ENCODE results near the gene CD52.

DNA sequence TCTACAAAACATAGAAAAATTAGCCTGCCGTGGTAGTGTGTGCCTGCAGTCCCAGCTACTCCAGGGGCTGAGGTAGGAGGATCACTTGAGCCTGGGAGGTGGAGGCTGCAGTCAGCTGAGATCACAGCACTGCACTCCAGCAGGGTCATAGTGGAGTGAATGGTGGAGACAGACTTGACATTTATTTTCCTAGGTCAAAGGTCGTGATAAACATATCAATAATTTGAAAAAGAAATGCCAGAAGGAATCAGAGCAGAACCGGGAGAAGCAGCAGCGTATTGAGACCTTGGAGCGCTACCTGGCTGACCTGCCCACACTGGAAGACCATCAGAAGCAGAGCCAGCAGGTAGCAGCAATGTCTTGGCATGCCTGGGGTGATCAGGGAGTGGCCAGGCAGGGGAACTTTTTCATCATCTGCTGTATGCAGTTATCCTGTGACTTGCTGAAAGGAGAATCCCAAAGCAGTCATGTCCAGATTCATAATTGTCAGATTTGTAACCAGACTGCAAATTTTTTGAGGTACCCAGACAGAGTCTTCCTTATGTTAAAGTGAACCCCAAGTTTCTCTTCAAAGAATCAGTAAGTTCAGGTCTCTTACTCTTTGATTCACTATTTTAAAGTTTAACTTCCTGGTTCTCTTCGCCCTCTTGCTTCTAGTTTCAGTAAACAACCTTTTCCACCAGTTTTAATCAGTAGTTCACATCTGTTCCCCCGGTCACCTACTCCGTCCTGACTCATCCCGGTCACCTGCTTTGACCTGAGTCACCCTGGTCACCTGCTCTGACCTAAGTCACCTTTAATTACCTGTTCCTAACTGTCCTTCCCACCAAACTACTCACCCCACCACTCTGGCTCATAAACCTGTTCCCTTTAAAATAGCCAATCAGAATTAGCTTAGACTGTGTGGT lies 49.2 kb upstream of the CD52 start:
- TF ChIP-seq EP300 (IDR thresholded peaks at IDR 0.05) (no peak), POLR2A (IDR thresholded peaks at IDR 0.05) (no peak)
- TF ChIP-seq, protein P1, sequence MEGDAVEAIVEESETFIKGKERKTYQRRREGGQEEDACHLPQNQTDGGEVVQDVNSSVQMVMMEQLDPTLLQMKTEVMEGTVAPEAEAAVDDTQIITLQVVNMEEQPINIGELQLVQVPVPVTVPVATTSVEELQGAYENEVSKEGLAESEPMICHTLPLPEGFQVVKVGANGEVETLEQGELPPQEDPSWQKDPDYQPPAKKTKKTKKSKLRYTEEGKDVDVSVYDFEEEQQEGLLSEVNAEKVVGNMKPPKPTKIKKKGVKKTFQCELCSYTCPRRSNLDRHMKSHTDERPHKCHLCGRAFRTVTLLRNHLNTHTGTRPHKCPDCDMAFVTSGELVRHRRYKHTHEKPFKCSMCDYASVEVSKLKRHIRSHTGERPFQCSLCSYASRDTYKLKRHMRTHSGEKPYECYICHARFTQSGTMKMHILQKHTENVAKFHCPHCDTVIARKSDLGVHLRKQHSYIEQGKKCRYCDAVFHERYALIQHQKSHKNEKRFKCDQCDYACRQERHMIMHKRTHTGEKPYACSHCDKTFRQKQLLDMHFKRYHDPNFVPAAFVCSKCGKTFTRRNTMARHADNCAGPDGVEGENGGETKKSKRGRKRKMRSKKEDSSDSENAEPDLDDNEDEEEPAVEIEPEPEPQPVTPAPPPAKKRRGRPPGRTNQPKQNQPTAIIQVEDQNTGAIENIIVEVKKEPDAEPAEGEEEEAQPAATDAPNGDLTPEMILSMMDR (IDR thresholded peaks at IDR 0.05) = no peak
